Ishikawa (cell line): ENCODE data around the gene CAMP.

Source experiments
- CEBPB ChIP-seq: IDR thresholded peaks from 2 replicates; pipeline ENCODE4 v1.6.1; 2012
- CREB1 ChIP-seq: IDR thresholded peaks from 2 replicates; pipeline ENCODE4 v1.6.1; 2012; ENCODE audit warnings: low read depth
- EGR1 ChIP-seq: IDR thresholded peaks from 2 replicates; pipeline ENCODE4 v1.6.1; 2012
- EP300 ChIP-seq: IDR thresholded peaks from 2 replicates; pipeline ENCODE4 v1.6.1; 2012; ENCODE audit warnings: borderline replicate concordance
- FOXM1 ChIP-seq: IDR thresholded peaks from 2 replicates; pipeline ENCODE4 v1.6.1; 2012; ENCODE audit warnings: low read depth, borderline replicate concordance
- MAX ChIP-seq: IDR thresholded peaks from 2 replicates; pipeline ENCODE4 v1.6.1; 2012
- NFIC ChIP-seq: IDR thresholded peaks from 2 replicates; pipeline ENCODE4 v1.6.1; 2012
- RAD21 ChIP-seq: IDR thresholded peaks from 2 replicates; pipeline ENCODE4 v1.6.1; 2012; ENCODE audit warnings: low read depth
- REST ChIP-seq: IDR thresholded peaks from 2 replicates; pipeline ENCODE4 v1.6.1; 2012; ENCODE audit warnings: low read depth, mild to moderate bottlenecking
- TAF1 ChIP-seq: IDR thresholded peaks from 2 replicates; pipeline ENCODE4 v1.6.1; 2012; ENCODE audit warnings: low read depth, mild to moderate bottlenecking
- TCF12 ChIP-seq: IDR thresholded peaks from 2 replicates; pipeline ENCODE4 v1.6.1; 2012; ENCODE audit warnings: low read depth
- TEAD4 ChIP-seq: IDR thresholded peaks from 2 replicates; pipeline ENCODE4 v1.6.1; 2012
- USF1 ChIP-seq: IDR thresholded peaks from 2 replicates; pipeline ENCODE4 v1.6.1; 2012
- YY1 ChIP-seq: IDR thresholded peaks from 2 replicates; pipeline ENCODE4 v1.6.1; 2012; ENCODE audit warnings: low read depth
- ZBTB7A ChIP-seq: IDR thresholded peaks from 2 replicates; pipeline ENCODE4 v1.6.1; 2012; ENCODE audit warnings: low read depth

Gene CAMP

GRCh38 chr3:48232232-48232631 is 8.9 kb downstream of the CAMP start:
- TF ChIP-seq YY1 (no peak), TEAD4 (no peak), USF1 (no peak), CEBPB (no peak), CREB1 (no peak), NFIC (no peak), EP300 (no peak), ZBTB7A (no peak), FOXM1 (no peak), TCF12 (no peak), TAF1 (no peak), RAD21 (no peak), REST (no peak), EGR1 (no peak), MAX (no peak)

GRCh38 chr3:48232734-48233133 is 9.4 kb downstream of the CAMP start:
- TF ChIP-seq EGR1 (0 out of 2 replicates have a peak, but pooled peaks have one; percentile 29), YY1 (no peak), TCF12 (no peak), FOXM1 (no peak), CEBPB (no peak), CREB1 (no peak), TAF1 (no peak), ZBTB7A (no peak), USF1 (no peak), TEAD4 (no peak), RAD21 (peak; percentile 80), EP300 (no peak), NFIC (no peak), REST (no peak), MAX (peak; percentile 20; the same call in 1 of the 2 replicates)

- TF ChIP-seq CEBPB (no peak), REST (no peak), TEAD4 (no peak), TAF1 (no peak), USF1 (no peak), TCF12 (no peak), FOXM1 (no peak), NFIC (no peak), EP300 (no peak), ZBTB7A (no peak), EGR1 (no peak), CREB1 (no peak), MAX (no peak), RAD21 (no peak), YY1 (no peak)
Observed at GRCh38 chr3:48233542-48233941, 10.2 kb downstream of the CAMP start.

- TF ChIP-seq TCF12 (no peak), RAD21 (no peak), EP300 (no peak), NFIC (no peak), TEAD4 (no peak), TAF1 (no peak), CEBPB (no peak), REST (no peak), USF1 (no peak), YY1 (no peak), EGR1 (no peak), MAX (no peak), CREB1 (no peak), FOXM1 (no peak), ZBTB7A (no peak)
Observed at GRCh38 chr3:48236531-48236930, 13.2 kb downstream of the CAMP start.
